ENCODE results near the gene RABGAP1L. TPM values are rescaled to one million over a fixed set of nuclear protein-coding genes. Genes with fewer than 3 reads are reported as not detected.
"Not testable (repeated sequence)": the region's sequence is repeated elsewhere in the genome, so short reads cannot be mapped to it uniquely, and the experiment has no call there.

RABGAP1L gene
- total RNA-seq, 1 donor from 2014 or later: 54.4 TPM

DNA sequence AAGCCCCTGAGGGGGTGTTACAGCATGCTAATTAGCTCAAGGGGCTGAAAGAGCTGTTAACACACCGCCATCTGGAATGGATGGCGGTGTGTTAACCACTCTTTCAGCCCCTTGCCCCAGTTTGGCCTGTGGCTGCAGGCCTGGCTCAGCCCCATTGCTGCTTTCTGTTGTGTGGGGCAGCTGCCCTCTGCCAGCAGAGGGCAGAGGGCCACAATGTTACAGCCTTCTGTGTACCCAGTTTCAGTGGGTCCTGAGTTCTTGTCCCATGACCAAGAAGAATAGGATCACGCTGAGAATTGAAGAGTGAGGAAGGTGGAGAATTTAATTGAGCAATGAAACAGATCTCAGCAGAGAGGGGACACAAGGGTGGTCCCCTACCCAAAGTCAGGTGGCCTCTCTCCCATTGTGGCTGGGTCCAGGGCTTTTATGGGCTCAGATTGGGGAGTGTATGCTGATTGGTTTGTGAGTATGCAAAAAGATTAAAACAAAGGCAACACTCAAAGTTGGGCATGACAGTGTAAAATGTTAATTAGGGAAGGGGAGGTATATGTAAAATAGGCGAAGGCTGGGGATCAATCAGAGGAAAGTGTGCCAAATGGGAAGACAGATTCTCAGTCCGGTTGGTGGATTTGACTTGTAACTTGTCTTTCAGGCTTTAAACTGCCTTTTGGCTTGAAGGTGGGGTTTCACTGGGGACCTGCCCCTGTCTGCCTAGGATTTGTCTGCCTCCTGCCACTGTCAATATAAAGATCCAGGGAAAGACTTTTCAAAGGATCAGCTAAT lies 142.2 kb downstream of the RABGAP1L start:
- DNase-seq: no peak

- DNase-seq: no peak
Observed at GRCh38 chr1:174308604-174309003, 149.3 kb downstream of the RABGAP1L start.

GRCh38 chr1:174309490-174309889 lies 150.2 kb downstream of the RABGAP1L start:
- no peak for DNase-seq

- no peak for DNase-seq
Observed at GRCh38 chr1:174314433-174314832, 155.1 kb downstream of the RABGAP1L start.

DNA sequence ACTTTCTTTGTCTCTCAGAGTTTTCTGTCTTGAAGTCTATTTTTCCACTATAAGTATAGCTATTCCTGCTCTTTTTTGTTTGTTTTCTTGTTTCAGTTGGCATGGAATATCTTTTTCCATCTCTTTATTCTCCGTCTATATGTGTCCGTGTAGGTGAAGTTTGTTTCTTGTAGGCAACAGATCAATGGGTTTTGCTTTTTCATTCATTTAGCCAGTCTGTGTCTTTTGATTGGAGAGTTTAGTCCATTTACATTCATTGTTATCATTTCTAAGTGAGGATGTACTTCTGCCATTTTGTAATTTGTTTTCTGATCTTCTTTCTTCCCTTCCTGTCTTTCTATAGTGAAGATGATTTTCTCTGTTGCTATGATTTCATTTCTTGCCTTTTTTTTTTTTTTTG lies 155.9 kb downstream of the RABGAP1L start:
- no peak for DNase-seq

- DNase-seq: not testable (repeated sequence)
Observed at GRCh38 chr1:174320897-174321296, 161.6 kb downstream of the RABGAP1L start.

GRCh38 chr1:174322202-174322862 lies 163.0 kb downstream of the RABGAP1L start:
- no peak for DNase-seq

DNA sequence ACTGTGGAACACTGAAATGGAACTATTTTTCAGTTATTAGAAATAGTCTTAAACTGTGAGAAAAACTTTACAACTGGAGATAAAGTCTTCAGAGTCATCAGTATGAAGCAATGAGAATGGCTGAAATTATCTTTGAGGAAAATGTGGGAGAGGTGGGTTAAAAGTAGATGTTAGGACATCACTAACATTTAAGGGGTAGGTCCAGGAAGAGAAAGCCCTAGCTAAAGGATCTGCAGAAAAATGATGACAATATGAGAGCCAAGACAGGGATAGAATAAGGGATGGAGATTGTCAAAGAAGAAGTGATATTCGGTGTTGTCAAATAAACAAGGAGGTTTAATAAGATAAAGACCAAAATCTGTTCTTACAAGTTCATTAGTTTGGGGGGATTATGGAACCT lies 165.2 kb downstream of the RABGAP1L start:
- no peak for DNase-seq

- no peak for DNase-seq
Observed at GRCh38 chr1:174324939-174325338, 165.6 kb downstream of the RABGAP1L start.

- no peak for DNase-seq
Observed at GRCh38 chr1:174326278-174326677, 167.0 kb downstream of the RABGAP1L start.

GRCh38 chr1:174333437-174333836 lies 174.1 kb downstream of the RABGAP1L start:
- no peak for DNase-seq

DNA sequence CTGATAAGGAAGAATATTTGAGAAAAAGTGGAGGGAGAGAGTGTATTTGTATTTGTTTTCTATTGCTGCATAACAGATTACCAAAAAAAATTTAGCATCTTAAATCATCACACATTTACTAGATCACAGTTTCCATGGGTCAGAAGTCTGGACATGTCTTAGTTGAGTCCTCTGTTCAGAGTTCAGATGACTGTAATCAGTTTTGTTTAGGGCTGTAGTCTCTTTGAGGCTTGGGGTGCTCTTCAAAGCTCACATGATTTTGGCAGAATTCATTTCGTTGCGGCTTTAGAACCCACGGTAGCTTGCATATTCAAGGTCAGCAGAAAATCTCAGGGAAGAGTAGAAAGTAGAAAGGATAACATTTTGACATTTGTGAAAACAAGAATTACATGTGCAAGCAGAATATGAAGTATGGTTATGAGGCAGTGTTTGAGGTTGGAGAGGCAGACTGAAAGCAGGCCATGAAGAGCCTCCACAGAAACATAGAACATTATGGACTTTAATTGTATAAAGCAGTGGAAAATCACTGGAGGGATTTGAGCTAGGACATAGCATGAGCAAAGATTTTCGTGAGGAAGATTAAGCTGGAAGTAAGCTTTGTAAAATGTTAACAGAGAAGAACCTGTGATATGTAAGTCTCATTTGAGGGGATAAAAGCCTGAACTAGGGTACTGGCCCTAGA lies 177.8 kb downstream of the RABGAP1L start:
- DNase-seq: no peak

DNA sequence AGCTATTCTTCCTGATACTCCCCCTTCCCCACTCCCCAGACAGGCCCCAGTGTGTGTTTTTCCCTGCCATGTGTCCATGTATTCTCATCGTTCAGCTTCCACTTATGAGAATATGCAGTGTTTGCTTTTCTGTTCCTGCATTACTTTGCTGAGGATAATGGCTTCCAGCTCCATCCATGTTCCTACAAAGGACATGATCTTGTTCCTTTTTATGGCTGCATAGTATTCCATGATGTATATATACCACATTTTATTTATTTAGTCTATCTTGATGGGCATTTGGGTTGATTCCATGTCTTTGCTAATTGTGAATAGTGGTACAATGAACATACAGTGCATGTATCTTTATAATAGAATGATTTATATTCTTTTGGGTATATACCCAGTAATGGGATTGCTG lies 181.1 kb downstream of the RABGAP1L start:
- not testable (repeated sequence) for DNase-seq

DNA sequence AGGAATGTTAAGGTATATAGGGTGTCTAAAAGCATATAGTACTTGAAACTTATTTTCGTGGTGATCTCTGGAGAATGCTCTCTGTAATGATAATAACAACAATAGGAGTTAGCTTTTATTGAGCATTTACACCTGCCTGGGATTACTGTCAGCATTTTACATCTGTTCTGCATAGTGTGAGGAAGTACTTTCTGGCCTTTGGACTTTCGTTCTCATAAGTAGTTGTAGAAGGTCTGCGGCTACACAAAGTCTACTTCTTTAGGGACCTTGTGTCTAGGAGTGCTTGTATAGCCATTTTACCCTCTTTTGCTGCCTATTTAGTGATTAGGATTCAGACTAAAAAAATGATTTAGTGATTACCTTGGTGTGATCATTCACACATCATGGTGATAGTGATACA lies 184.8 kb downstream of the RABGAP1L start:
- no peak for DNase-seq

- no peak for DNase-seq
Observed at GRCh38 chr1:174352117-174352516, 192.8 kb downstream of the RABGAP1L start.

DNA sequence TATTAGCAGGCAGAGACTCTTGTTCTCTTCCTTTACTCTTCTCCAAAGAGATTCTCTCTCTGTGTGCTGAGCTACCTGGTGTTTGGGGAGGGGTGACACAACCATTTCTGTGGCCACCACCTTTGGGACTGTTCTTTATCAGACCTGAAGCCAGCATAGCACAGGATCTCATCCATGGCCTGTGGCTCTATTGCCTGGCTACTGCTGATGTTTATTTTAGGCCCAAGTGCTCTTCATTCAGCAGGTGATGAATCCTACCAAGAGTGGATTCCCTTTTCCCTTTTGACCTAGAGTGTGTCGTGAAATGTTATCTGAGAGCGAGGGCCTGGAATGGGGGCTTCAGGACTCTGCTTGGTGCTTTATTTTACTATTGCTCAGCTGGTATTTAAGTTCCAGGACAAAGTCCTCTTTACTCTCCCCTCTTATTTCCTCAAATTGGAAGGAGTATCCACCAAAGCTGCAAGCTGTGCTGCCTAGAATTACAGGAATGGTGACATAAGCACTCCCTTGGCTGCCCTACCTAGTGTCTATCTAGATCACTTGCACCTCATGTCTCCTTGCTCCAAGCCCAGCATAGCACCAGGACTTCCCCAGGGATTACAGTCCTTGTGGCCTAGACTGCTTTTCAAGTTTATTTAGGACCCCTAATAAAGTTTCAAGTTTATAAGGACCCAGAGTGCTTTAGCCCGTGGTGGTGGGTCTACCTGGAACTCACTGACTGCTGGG lies 193.7 kb downstream of the RABGAP1L start:
- no peak for DNase-seq

GRCh38 chr1:174358344-174358743 lies 199.0 kb downstream of the RABGAP1L start:
- no peak for DNase-seq

DNA sequence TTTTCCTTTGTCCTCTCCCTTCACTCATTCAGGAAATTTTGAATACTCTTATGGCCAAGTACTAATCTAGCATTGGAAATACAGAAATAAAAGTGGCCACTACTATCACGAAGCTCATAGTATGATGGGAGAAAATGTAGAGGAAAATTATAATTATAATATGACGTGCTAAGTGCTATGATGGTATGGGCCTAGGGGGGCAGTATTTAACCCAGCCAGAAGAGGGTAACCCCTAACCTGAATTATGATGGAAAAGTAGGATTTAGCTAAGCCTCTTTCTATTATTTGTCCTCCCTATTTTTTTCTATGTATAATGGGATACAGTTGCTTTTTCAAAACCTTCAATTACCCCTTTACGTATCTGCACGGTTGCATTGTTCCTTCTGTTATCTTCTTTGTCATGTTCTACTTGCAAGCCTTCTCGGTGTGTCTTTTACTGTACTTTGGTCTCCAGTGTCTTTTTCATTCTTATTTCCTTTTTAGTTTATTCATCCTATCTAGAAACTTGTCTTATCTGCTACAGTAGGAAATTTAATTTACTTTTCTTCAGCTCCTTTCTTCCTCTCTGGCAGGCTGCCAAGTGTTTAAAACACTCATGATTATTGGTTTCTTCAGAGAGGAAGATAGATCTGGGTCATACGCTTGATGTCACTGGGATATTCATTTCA lies 199.6 kb downstream of the RABGAP1L start:
- DNase-seq: no peak

DNA sequence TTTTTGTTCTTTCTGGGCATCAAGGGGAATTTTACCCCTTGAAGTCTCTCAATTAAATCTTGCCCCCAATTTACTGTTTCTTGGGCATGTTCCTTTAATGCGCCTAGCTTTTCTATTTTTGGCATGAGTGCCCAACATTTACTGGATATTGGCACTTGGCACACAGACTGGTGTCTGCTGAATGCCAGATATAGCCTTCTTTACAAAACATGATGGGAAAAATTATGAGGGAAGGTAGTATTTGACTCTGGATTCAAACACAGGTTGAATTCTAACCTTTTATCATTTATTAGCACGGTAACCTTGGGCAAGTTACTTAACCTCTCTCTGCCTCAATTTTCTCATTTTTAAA lies 200.1 kb downstream of the RABGAP1L start:
- no peak for DNase-seq

GRCh38 chr1:174364996-174365736 lies 205.8 kb downstream of the RABGAP1L start:
- no peak for DNase-seq

- no peak for DNase-seq
Observed at GRCh38 chr1:174366946-174367345, 207.6 kb downstream of the RABGAP1L start.

Measured in skin of body (tissue), 2 donors.